DOHH2 (cell line): ENCODE measurements around the gene VEGFB.
"Not testable (repeated sequence)": the region's sequence is repeated elsewhere in the genome, so short reads cannot be mapped to it uniquely, and the experiment has no call there.

Experiments
- H3F3A ChIP-seq: fragments of 200-600 bp; sonication (generic), shearing (Covaris generic); 2 replicates; pipeline ENCODE4 v1.6.0; 2016; ENCODE audit warnings: antibody characterized with exemption, mild to moderate bottlenecking; ENCODE audit not compliant: control insufficient read depth, insufficient read depth
- H3K27ac ChIP-seq: fragments of 200-600 bp; sonication (generic); 2 replicates; pipeline ENCODE4 v1.5.1; 2014; ENCODE audit warnings: low read depth, mild to moderate bottlenecking, low read length, moderate library complexity
- H3K27me3 ChIP-seq: fragments of 200-600 bp; sonication (generic); 2 replicates; pipeline ENCODE4 v1.6.1; 2014; ENCODE audit warnings: mild to moderate bottlenecking, low read length, mixed read lengths; ENCODE audit not compliant: control insufficient read depth
- H3K36me3 ChIP-seq: fragments of 200-600 bp; sonication (generic); 2 replicates; pipeline ENCODE4 v1.6.1; 2014; ENCODE audit warnings: mild to moderate bottlenecking, low read length, moderate library complexity, mixed read lengths; ENCODE audit not compliant: control insufficient read depth
- H3K4me1 ChIP-seq: fragments of 200-600 bp; sonication (generic); 2 replicates; pipeline ENCODE4 v1.6.1; 2014; ENCODE audit warnings: mild to moderate bottlenecking, low read length, mixed read lengths; ENCODE audit not compliant: control insufficient read depth
- H3K4me2 ChIP-seq: fragments of 200-600 bp; sonication (generic); 2 replicates; pipeline ENCODE4 v1.6.0; 2014; ENCODE audit warnings: mild to moderate bottlenecking, low read length, moderate library complexity
- H3K4me3 ChIP-seq: fragments of 200-600 bp; sonication (generic); 2 replicates; pipeline ENCODE4 v1.5.1; 2014; ENCODE audit warnings: mild to moderate bottlenecking, low read length, mixed read lengths
- H3K79me2 ChIP-seq: fragments of 200-600 bp; sonication (generic); 2 replicates; pipeline ENCODE4 v1.6.1; 2014; ENCODE audit warnings: mild to moderate bottlenecking, low read length, mixed read lengths; ENCODE audit not compliant: control insufficient read depth
- H3K9me2 ChIP-seq: fragments of 200-600 bp; sonication (generic); replicated peaks from 2 replicates; pipeline ENCODE4 v1.6.1; 2014; ENCODE audit warnings: mild to moderate bottlenecking, low read length, mixed read lengths; ENCODE audit not compliant: control insufficient read depth
- H3K9me3 ChIP-seq: fragments of 200-600 bp; sonication (generic); 2 replicates; pipeline ENCODE4 v1.6.1; 2014; ENCODE audit warnings: antibody characterized with exemption, low read length, mixed read lengths; ENCODE audit not compliant: control insufficient read depth, insufficient read depth
- H4K20me1 ChIP-seq: fragments of 200-600 bp; sonication (generic); 2 replicates; pipeline ENCODE4 v1.6.0; 2014; ENCODE audit warnings: low read depth, mild to moderate bottlenecking, antibody characterized with exemption, low read length, moderate library complexity; ENCODE audit not compliant: control insufficient read depth, insufficient read depth
- EZH2phosphoT487 ChIP-seq: fragments of 200-600 bp; sonication (generic); IDR thresholded peaks from 2 replicates; pipeline ENCODE4 v1.6.1; 2017; ENCODE audit warnings: borderline replicate concordance, mild to moderate bottlenecking, antibody characterized with exemption, low read length, moderate library complexity, mixed read lengths
- TF ChIP-seq, protein P1 (sequence below): fragments of 200-600 bp; sonication (generic); IDR thresholded peaks from one replicate; pipeline ENCODE4 v1.5.1; 2014; ENCODE audit warnings: antibody characterized with exemption, mild to moderate bottlenecking, low read depth, low read length; ENCODE audit not compliant: poor library complexity, severe bottlenecking

Gene VEGFB

DNA sequence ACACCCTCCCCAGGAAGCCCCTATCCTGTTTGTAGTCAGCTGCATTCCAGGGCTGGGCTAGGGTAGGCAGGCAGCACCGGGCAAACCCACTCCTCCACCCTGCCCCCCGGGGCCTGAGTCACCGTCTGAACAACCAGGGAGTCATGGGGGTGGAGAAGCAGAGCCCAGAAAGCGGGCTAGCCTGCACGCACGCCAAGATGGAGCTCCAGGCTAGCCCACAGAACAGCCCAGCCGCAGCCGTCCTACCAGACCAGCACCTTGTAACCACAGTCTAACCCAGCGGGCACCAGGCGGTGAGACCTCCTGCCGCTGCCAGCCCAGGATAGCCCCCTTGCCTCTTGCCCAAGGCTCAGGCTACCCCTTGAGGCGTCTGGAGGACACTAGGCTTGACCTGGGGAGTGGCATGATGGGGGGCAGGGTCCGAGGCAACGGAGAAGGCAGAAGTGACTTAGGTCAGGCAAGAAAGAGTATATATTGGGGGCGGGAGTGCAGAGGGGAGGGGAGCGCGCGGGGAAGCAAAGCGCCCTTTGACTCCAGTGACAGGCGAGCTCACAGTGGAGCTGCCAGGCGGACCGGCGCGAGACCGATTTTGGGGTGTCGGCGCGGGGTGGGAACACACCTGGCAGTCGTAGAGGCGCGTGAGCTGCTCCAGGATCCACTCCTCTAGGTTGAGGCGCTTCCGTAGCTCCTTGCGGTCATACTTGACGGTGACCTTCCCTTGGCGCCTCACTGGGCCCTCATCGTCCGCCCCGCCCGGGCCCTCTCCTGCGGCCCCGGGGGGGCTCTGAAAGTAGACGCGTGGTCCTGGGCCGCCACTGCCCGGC, 11.6 kb downstream of the VEGFB start:
- H3K79me2 ChIP-seq = peaks cover 45% of the 10 kb centered on the region
- peak overlapping the region; percentile 89 for H3K4me2 ChIP-seq
- H3F3A ChIP-seq = peaks cover 27% of the 10 kb centered on the region
- peak overlapping the region; percentile 85 for H3K27ac ChIP-seq
- TF ChIP-seq, protein P1, sequence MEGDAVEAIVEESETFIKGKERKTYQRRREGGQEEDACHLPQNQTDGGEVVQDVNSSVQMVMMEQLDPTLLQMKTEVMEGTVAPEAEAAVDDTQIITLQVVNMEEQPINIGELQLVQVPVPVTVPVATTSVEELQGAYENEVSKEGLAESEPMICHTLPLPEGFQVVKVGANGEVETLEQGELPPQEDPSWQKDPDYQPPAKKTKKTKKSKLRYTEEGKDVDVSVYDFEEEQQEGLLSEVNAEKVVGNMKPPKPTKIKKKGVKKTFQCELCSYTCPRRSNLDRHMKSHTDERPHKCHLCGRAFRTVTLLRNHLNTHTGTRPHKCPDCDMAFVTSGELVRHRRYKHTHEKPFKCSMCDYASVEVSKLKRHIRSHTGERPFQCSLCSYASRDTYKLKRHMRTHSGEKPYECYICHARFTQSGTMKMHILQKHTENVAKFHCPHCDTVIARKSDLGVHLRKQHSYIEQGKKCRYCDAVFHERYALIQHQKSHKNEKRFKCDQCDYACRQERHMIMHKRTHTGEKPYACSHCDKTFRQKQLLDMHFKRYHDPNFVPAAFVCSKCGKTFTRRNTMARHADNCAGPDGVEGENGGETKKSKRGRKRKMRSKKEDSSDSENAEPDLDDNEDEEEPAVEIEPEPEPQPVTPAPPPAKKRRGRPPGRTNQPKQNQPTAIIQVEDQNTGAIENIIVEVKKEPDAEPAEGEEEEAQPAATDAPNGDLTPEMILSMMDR = peak; percentile 9
- no peak for TF ChIP-seq EZH2phosphoT487
- no peaks in the 10 kb centered on the region for H3K9me3 ChIP-seq
- H3K4me1 ChIP-seq = peaks cover 58% of the 10 kb centered on the region
- H4K20me1 ChIP-seq = no peaks in the 10 kb centered on the region
- H3K4me3 ChIP-seq = peak overlapping the region; percentile 97
- no peaks in the 10 kb centered on the region for H3K27me3 ChIP-seq
- H3K9me2 ChIP-seq = no peaks in the 10 kb centered on the region
- H3K36me3 ChIP-seq = peaks cover 43% of the 10 kb centered on the region

DNA sequence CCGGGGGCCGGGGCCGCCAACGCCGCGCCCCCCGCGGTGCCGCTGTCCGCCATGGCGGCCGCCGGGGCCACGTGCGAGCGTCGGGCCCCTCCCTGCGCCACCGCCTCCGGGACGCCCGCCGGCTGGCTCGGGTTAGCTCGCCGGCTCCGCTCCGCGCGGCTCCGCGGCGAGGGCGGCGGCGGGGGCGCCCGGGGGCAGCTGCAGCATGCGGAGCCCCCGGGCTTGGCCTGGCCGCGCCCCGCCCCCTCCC, 12.2 kb downstream of the VEGFB start:
- not testable (repeated sequence) for H3K9me2 ChIP-seq
- Histone ChIP-seq H3K27ac (peak overlapping the region; percentile 85), H3K4me1 (peaks cover 60% of the 10 kb centered on the region)

DNA sequence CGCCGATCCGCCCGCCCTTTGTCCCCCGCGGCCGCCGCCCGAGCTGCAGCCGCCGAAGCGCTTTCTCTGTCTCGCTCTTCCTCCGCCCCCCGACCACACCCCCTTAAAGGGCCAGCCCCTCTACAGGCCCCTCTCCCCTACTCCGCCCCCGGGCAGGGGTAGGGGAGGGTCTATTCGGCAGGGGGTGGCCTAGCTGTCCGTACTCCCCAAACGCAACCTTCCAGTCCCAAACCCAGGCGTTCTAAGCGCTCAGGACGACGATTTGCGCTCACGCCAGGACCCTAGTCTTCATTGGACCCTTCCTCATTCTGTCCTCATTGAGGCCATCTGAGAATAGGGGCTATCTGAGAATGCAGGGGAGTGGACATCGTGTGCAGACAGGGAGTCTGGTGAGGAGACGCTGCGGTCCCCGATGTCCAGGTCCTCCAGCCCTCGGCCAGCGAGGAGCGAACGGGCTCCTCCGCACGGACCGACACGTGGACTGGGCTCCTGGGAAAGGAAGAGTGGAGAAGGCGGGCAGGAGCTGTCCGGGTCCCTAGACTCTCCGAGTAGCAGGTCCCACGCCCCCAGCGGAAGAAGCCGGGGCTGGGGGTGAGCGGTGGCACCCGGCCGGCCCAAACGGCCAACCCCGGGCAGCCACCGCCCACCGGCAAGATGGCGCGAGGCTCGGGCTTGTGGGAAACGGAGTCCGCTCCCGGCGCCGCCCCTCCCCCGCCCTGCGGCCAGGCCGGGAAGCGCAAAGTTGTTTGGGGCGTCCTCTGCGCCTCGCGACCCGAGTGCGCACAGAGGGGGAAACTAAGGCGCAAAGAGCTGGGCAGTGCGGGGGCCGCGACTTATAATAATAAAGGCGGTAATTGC, 12.7 kb downstream of the VEGFB start, which contains the start of gene PPP1R14B:
Gene PPP1R14B (minus strand): TSS at position 73 of the 858 bp plus-strand sequence. CDS start 270 bp downstream, outside the sequence.
- no peaks in the 10 kb centered on the region for H3K9me3 ChIP-seq
- peaks cover 62% of the 10 kb centered on the region for H3K4me1 ChIP-seq
- peak within 1 kb of the TSS; percentile 89 for H3K4me2 ChIP-seq
- H3K27me3 ChIP-seq = no peaks in the 10 kb centered on the region
- peak within 1 kb of the TSS; percentile 85 for H3K27ac ChIP-seq
- H3K4me3 ChIP-seq = peak within 1 kb of the TSS; percentile 97
- H3K36me3 ChIP-seq = peaks cover 38% of the 10 kb centered on the region
- H3K9me2 ChIP-seq = no peaks in the 10 kb centered on the region
- H3F3A ChIP-seq = peaks cover 27% of the 10 kb centered on the region
- no peak for TF ChIP-seq EZH2phosphoT487
- TF ChIP-seq, protein P1 = peak; percentile 32
- peaks cover 44% of the 10 kb centered on the region for H3K79me2 ChIP-seq
- H4K20me1 ChIP-seq = no peaks in the 10 kb centered on the region

More for the DNA sequence above, 12.2 kb downstream of the VEGFB start:
- H3K4me2 ChIP-seq, H3K27me3 ChIP-seq, H3K9me3 ChIP-seq, H4K20me1 ChIP-seq: not testable (repeated sequence)
- H3K79me2 ChIP-seq = peaks cover 44% of the 10 kb centered on the region
- H3K4me3 ChIP-seq = peak overlapping the region; percentile 97
- H3K36me3 ChIP-seq = peaks cover 41% of the 10 kb centered on the region
- H3F3A ChIP-seq = peaks cover 27% of the 10 kb centered on the region
